GM12878 (cell line): Measurements from ENCODE around the gene BRAF. TPM values are rescaled to one million over a fixed set of nuclear protein-coding genes. Genes with fewer than 3 reads are reported as not detected.

ENCODE experiments used
- ATAC-seq: fragments of 200-7000 bp; cut with Tn5 transposase; 3 replicates; pipeline ENCODE4 v1.9.1; 2020; ENCODE audit warnings: mild to moderate bottlenecking, moderate library complexity
- BruUV-seq: library from RNA; stranded (reverse); fragments of 400-500 nt; replicated peaks from 2 replicates; lab custom pipeline; 2021; lab: Mats Ljungman, UMichigan
- CTCF ChIA-PET: fragments of 300-600 bp; sonication (Branson Sonifier 250); formaldehyde crosslinking; extraction: SDS; loops from one replicate; lab custom pipeline; 2021; ENCODE audit warnings: inconsistent platforms; lab: Yijun Ruan, JAX
- POLR2A ChIA-PET: fragments of 350-600 bp; formaldehyde crosslinking; extraction: SDS; loops from one replicate; lab custom pipeline; 2021; ENCODE audit warnings: inconsistent platforms; lab: Charles Lee
- RAD21 ChIA-PET: fragments of 300-600 bp; sonication (Branson Sonifier 250); formaldehyde crosslinking; loops from one replicate; lab custom pipeline; 2023; ENCODE audit warnings: antibody characterized with exemption; ENCODE audit not compliant: unreplicated experiment; lab: Charles Lee
- SMC1A ChIA-PET: fragments of 300-600 bp; sonication (Branson Sonifier 250); formaldehyde crosslinking; loops from one replicate; lab custom pipeline; 2023; ENCODE audit not compliant: unreplicated experiment, uncharacterized antibody; lab: Charles Lee
- DNase-seq: peaks from one replicate; pipeline ENCODE4 v3.0.0-alpha.2; 2011; ENCODE audit warnings: low read depth, low spot score
- FAIRE-seq: peaks from 3 replicates; lab custom pipeline; 2011; peaks lifted over from hg19 to GRCh38; lab: Jason Lieb, UNC
- H2AFZ ChIP-seq: 2 replicates; pipeline ENCODE4 v1.6.0; 2011; ENCODE audit warnings: low read depth, low read length, control low read depth; ENCODE audit not compliant: control insufficient read depth
- H3K27ac ChIP-seq: 2 replicates; pipeline ENCODE4 v1.5.1; 2011; ENCODE audit warnings: control low read depth; ENCODE audit not compliant: control insufficient read depth, insufficient read depth
- H3K27me3 ChIP-seq, 2 experiments: replicated peaks in 1 of 2; 2 replicates each; pipeline versions ENCODE4 v1.6.0 to v1.6.1; 2011; ENCODE audit warnings: low read length in 1 of 2; ENCODE audit not compliant: control insufficient read depth in 2 of 2, insufficient read depth in 2 of 2
- H3K36me3 ChIP-seq, 2 experiments: 2 replicates each; pipeline ENCODE4 v1.5.1; 2011; ENCODE audit warnings: low read length in 1 of 2; ENCODE audit not compliant: control insufficient read depth in 2 of 2, insufficient read depth in 2 of 2
- H3K4me1 ChIP-seq: 2 replicates; pipeline ENCODE4 v1.6.1; 2011; ENCODE audit warnings: mild to moderate bottlenecking, low read length, moderate library complexity, mixed read lengths; ENCODE audit not compliant: control insufficient read depth, insufficient read depth
- H3K4me2 ChIP-seq: 2 replicates; pipeline ENCODE4 v1.6.0; 2011; ENCODE audit warnings: control low read depth; ENCODE audit not compliant: control insufficient read depth, insufficient read depth
- H3K4me3 ChIP-seq: fragments of 200-600 bp; sonication (generic); 2 replicates; pipeline ENCODE4 v1.5.1; 2016
- H3K79me2 ChIP-seq: 2 replicates; pipeline ENCODE4 v1.6.0; 2011; ENCODE audit warnings: low read length; ENCODE audit not compliant: control insufficient read depth, insufficient read depth
- H3K9ac ChIP-seq: 2 replicates; pipeline ENCODE4 v1.8.0; 2011; ENCODE audit warnings: low read length, control low read depth, mixed read lengths; ENCODE audit not compliant: control insufficient read depth, insufficient read depth
- H3K9me3 ChIP-seq: replicated peaks from 3 replicates; pipeline ENCODE4 v1.5.1; 2011; ENCODE audit warnings: mild to moderate bottlenecking, low read length; ENCODE audit not compliant: control insufficient read depth, insufficient read depth
- H4K20me1 ChIP-seq: 2 replicates; pipeline ENCODE4 v1.6.0; 2011; ENCODE audit not compliant: control insufficient read depth, insufficient read depth
- ATF3 ChIP-seq: IDR thresholded peaks from 2 replicates; pipeline ENCODE4 v1.6.1; 2011; ENCODE audit warnings: low read depth, mild to moderate bottlenecking, low read length, moderate library complexity, borderline replicate concordance; ENCODE audit errors: extremely low read depth
- BCLAF1 ChIP-seq: fragments of 450-650 bp; IDR thresholded peaks from 2 replicates; pipeline ENCODE4 v1.6.1; 2017; ENCODE audit warnings: antibody characterized with exemption, mild to moderate bottlenecking, moderate library complexity
- CEBPB ChIP-seq, 2 experiments: fragments of 150-350 bp in 1 of 2; IDR thresholded peaks; 2 replicates each; pipeline ENCODE4 v1.6.1; 2012 to 2014; ENCODE audit warnings: low read depth in 2 of 2, low read length in 2 of 2, borderline replicate concordance in 1 of 2, inconsistent platforms in 1 of 2
- CEBPZ ChIP-seq: fragments of 150-350 bp; IDR thresholded peaks from 2 replicates; pipeline ENCODE4 v1.6.1; 2016; ENCODE audit warnings: low read depth, low read length
- CHD2 ChIP-seq: IDR thresholded peaks from 2 replicates; pipeline ENCODE4 v1.6.1; 2011; ENCODE audit warnings: low read depth, low read length, improper control_type of control experiment, borderline replicate concordance
- DPF2 ChIP-seq: fragments of 450-650 bp; IDR thresholded peaks from 2 replicates; pipeline ENCODE4 v1.6.1; 2017; ENCODE audit warnings: mild to moderate bottlenecking
- FOS ChIP-seq: IDR thresholded peaks from 3 replicates; pipeline ENCODE4 v1.6.1; 2011; ENCODE audit warnings: borderline replicate concordance; ENCODE audit not compliant: insufficient read length; ENCODE audit errors: extremely low read depth
- HDAC2 ChIP-seq: fragments of 200-600 bp; sonication (generic); IDR thresholded peaks from 2 replicates; pipeline ENCODE4 v1.6.1; 2017
- IRF4 ChIP-seq: IDR thresholded peaks from 2 replicates; pipeline ENCODE4 v1.6.1; 2011; ENCODE audit warnings: low read depth, low read length
- KDM1A ChIP-seq: fragments of 200-600 bp; sonication (generic); IDR thresholded peaks from 2 replicates; pipeline ENCODE4 v1.6.1; 2016; ENCODE audit warnings: borderline replicate concordance
- LARP7 ChIP-seq: fragments of 450-650 bp; IDR thresholded peaks from 2 replicates; pipeline ENCODE4 v1.6.1; 2017; ENCODE audit warnings: mild to moderate bottlenecking
- PKNOX1 ChIP-seq: fragments of 450-650 bp; IDR thresholded peaks from 2 replicates; pipeline ENCODE4 v1.6.1; 2016; ENCODE audit warnings: mild to moderate bottlenecking
- SP1 ChIP-seq: IDR thresholded peaks from one replicate; pipeline ENCODE4 v1.6.1; 2011; ENCODE audit warnings: low read depth, low read length
- TAF1 ChIP-seq: IDR thresholded peaks from 2 replicates; pipeline ENCODE4 v1.6.1; 2011; ENCODE audit warnings: mild to moderate bottlenecking, low read depth, low read length, borderline replicate concordance
- ZNF217 ChIP-seq: fragments of 450-650 bp; IDR thresholded peaks from 2 replicates; pipeline ENCODE4 v1.6.1; 2017; ENCODE audit warnings: antibody characterized with exemption, mild to moderate bottlenecking
- ZNF24 ChIP-seq: fragments of 450-650 bp; IDR thresholded peaks from 2 replicates; pipeline ENCODE4 v1.6.1; 2017; ENCODE audit warnings: antibody characterized with exemption, mild to moderate bottlenecking
- WGBS: methylation state at CpG from one replicate; pipeline ENCODE4 v1.1.6; 2016; ENCODE audit warnings: low lambda C conversion rate; ENCODE audit not compliant: insufficient replicate concordance, insufficient coverage; ENCODE audit errors: missing lambda C conversion rate; 5-methylcytosine and 5-hydroxymethylcytosine counted together
- in situ Hi-C: fragments of 300-500 bp; cut with MboI; formaldehyde crosslinking; loops from 9 replicates; pipeline ENCODE4 v1.14.3; 2018; ENCODE audit warnings: mixed read lengths
- intact Hi-C: fragments of 100-400 bp; cut with micrococcal nuclease; formaldehyde crosslinking; loops from one replicate; pipeline ENCODE4 v1.14.2; 2022; ENCODE audit not compliant: unreplicated experiment
- polyA plus RNA-seq, 11 experiments: library from polyadenylated mRNA; depleted of rRNA in 4 of 11; unstranded in 6 of 11; stranded (reverse) in 5 of 11; fragments of >200 nt; fragmentation: Nextera tagmentation in 4 of 11; fragmentation: Illumina TruSeq in 1 of 11; extraction: Ambion mirVana in 4 of 11; extraction: Trizol in 1 of 11; gene quantifications; 1 replicate in 1 of 11; 2 replicates in 10 of 11; pipeline versions ENCODE4 v1.2.1 to v1.2.3, GENCODE V29; 2011 to 2016; ENCODE audit warnings: inconsistent platforms in 2 of 11, missing spikeins in 2 of 11, low read depth in 1 of 11
- total RNA-seq, 4 experiments: library from RNA; depleted of rRNA in 3 of 4; stranded (reverse); fragments of >200 nt in 3 of 4; fragmentation: Illumina TruSeq in 1 of 4; extraction: Trizol in 1 of 4; gene quantifications; 2 replicates each; pipeline versions ENCODE4 v1.2.1 to v1.2.3, GENCODE V29; 2013 to 2021

Gene BRAF
- total and polyA plus RNA-seq, 10 of the 15 experiments (the other 5 are each of a cell fraction or from before 2014, with no cell fraction given) = 2.6 to 31.0 (median 10.6) TPM

- ChIA-PET SMC1A (interaction anchor here (1.2 to 4.8 kb wide), 4 partner anchors 16 to 340 kb away, joined by 3 to 57 read pairs (median 21); partner anchors contain the start of gene MRPS33), CTCF (interaction anchor here (1.0 to 5.6 kb wide), 11 partner anchors 12 to 559 kb away, joined by 3 to 88 read pairs (median 4); partner anchors contain the start of gene MRPS33), POLR2A (interaction anchor here (0.7 to 1.4 kb wide), 4 partner anchors 13 to 338 kb away, joined by 3 to 4 read pairs (median 3); no protein-coding TSS in a partner anchor), RAD21 (interaction anchor here (1.0 to 2.7 kb wide), 3 partner anchors 16 to 155 kb away, joined by 3 to 12 read pairs (median 4); partner anchors contain the start of gene NDUFB2)
- peak; percentile 62 for ATAC-seq
- peak overlapping the region; percentile 98 for H3K4me2 ChIP-seq
- FAIRE-seq = no peak
- H3K4me3 ChIP-seq = peak overlapping the region; percentile 82
- peak overlapping the region; percentile 65 for H3K27ac ChIP-seq
- DNase-seq = no peak
- intact Hi-C loops (no loop called here), in situ Hi-C loops (loop anchor here (10.0 kb wide), 1 partner anchor 342 kb away; the partner anchor contains the start of gene MRPS33)
- H2AFZ ChIP-seq = peak overlapping the region; percentile 86
- BruUV-seq = no TSS peak
- H4K20me1 ChIP-seq = no peaks in the 10 kb centered on the region
- no peaks in the 10 kb centered on the region for H3K27me3 ChIP-seq
- no peaks in the 10 kb centered on the region for H3K36me3 ChIP-seq
- peaks cover 39% of the 10 kb centered on the region for H3K4me1 ChIP-seq
- H3K9ac ChIP-seq = peak overlapping the region; percentile 76
- H3K79me2 ChIP-seq = no peaks in the 10 kb centered on the region; the same call in 1 of the 2 replicates
- no peaks in the 10 kb centered on the region for H3K9me3 ChIP-seq
- WGBS = under 1% methylated on average over 61 of the region's 72 CpGs
- TF ChIP-seq CEBPZ (no peak), TAF1 (no peak), HDAC2 (no peak), DPF2 (peak; percentile 67; the same call in 1 of the 2 replicates), KDM1A (no peak), CEBPB (IDR thresholded peaks at IDR 0.05; ENCODE audit: borderline replicate concordance in 1 of 2, low read depth in 2 of 2, low read length in 2 of 2) (no peak), PKNOX1 (no peak), IRF4 (no peak), SP1 (no peak), FOS (no peak), ATF3 (no peak), LARP7 (peak; percentile 85), BCLAF1 (peak; percentile 44; the same call in 1 of the 2 replicates), CHD2 (no peak), ZNF217 (no peak), ZNF24 (no peak)
Observed at GRCh38 chr7:140673063-140673773, 251.5 kb downstream of the BRAF start.
